Choroid plexus epithelial cell (primary cell): ENCODE measurements around the gene MTOR.
"Not testable (repeated sequence)": the region's sequence is repeated elsewhere in the genome, so short reads cannot be mapped to it uniquely, and the experiment has no call there.

Experiments used
- DNase-seq: peaks from one replicate; pipeline ENCODE4 v3.0.0-alpha.2; 2010; ENCODE audit warnings: low read depth
- H3K4me3 ChIP-seq: 2 replicates; pipeline ENCODE4 v1.5.1; 2011; ENCODE audit warnings: low read depth, mild to moderate bottlenecking, control low read depth, low read length, moderate library complexity
- TF ChIP-seq, protein P1 (sequence below): conservative IDR thresholded peaks from 2 replicates; pipeline ENCODE4 v1.5.1; 2011; ENCODE audit warnings: low read depth, mild to moderate bottlenecking, control low read depth, inconsistent platforms, low read length, moderate library complexity

The MTOR gene

DNA sequence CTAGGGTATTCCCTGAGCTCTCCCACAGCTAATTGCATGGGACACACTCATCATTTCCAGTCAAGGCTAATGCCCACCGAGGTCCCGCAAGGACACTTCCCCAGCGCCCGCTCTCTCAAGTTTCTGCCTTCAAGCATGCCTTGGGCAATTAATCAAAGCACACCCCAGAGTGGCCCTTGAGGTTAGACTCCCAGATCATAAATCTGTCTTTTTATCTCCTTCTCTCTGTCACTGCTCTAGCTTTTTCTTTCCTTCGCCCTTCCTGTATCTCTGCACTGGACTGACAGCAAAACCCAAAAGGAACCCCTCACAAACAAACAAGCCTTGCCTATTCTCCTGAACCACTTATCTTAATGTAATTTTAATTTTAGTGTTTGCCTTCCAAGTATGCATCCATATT is 154.8 kb downstream of the MTOR start:
- H3K4me3 ChIP-seq = no peak overlapping the region
- DNase-seq = no peak
- TF ChIP-seq, protein P1, sequence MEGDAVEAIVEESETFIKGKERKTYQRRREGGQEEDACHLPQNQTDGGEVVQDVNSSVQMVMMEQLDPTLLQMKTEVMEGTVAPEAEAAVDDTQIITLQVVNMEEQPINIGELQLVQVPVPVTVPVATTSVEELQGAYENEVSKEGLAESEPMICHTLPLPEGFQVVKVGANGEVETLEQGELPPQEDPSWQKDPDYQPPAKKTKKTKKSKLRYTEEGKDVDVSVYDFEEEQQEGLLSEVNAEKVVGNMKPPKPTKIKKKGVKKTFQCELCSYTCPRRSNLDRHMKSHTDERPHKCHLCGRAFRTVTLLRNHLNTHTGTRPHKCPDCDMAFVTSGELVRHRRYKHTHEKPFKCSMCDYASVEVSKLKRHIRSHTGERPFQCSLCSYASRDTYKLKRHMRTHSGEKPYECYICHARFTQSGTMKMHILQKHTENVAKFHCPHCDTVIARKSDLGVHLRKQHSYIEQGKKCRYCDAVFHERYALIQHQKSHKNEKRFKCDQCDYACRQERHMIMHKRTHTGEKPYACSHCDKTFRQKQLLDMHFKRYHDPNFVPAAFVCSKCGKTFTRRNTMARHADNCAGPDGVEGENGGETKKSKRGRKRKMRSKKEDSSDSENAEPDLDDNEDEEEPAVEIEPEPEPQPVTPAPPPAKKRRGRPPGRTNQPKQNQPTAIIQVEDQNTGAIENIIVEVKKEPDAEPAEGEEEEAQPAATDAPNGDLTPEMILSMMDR = no peak

DNA sequence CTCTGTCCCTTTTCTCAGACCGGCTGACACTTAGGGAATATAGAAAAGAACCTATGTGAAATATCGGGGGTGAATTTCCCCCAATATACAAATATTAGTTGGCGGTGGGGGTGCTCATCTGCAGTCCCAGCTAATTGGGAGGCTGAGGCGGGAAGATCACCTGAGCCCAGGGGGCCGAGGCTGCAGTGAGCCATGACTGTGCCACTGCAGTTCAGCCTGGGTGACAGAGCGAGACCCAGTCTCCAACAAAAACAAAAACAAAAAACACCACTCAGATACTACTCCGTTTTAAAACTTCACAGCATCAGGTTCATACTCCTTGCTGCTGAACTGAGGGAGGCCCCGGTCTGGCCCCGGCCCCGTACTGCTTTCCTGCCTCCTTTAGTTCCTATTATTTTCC is 156.8 kb downstream of the MTOR start:
- TF ChIP-seq, protein P1 = no peak
- DNase-seq = no peak

DNA sequence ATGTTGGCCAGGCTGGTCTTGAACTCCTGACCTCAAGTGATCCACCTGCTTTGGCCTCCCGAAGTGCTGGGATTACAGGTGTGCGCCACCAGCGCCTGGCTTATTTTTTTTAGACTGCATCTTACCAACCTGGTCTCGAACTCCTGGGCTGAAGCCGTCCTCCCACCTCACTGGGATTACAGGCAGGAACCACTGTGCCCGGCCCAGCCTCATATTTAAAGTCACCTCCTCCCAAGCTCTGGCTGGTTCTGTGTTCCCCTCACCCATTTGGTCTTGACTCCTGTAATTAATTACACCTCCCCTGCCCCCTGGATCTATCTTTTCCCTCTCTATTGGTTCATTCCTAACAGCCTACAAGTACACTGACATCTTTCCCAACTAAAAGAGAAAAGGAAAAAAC is 161.0 kb downstream of the MTOR start:
- no peak for DNase-seq

More for the DNA sequence above, 156.8 kb downstream of the MTOR start:
- H3K4me3 ChIP-seq = no peak overlapping the region

DNA sequence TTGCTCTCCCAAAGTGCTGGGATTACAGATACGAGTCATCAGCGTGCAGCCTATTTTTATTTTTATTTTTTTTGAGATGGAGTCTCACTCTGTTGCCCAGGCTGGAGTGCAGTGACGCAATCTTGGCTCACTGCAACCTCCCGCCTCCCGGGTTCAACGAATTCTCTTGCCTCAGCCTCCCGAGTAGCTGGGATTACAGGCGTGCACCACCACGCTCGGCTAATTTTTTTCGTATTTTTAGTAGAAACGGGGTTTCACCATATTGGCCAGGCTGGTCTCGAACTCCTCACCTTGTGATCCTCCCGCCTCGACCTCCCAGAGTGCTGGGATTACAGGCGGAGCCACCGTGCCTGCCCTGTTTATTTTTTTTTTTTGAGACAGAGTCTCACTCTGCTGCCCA is 161.5 kb downstream of the MTOR start:
- not testable (repeated sequence) for DNase-seq, H3K4me3 ChIP-seq

More for the DNA sequence above, 161.0 kb downstream of the MTOR start:
- no peak overlapping the region for H3K4me3 ChIP-seq
- TF ChIP-seq, protein P1 = no peak

DNA sequence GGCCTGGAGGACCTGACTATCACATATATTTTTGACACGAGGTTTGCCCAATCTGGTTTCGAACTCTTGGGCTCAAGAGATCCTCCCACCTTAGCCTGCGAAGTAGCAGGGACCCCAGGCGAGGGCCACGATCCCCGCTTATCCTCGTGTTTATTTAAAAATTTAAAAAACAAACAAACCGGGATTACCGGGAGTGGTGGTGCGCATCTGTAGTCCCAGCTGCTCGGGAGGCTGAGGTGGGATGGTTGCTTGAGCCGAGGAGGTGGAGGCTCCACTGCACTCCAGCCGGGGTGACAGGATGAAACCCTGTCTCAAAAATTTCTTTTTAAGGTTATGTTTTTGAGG is 162.2 kb downstream of the MTOR start:
- TF ChIP-seq, protein P1 = no peak
- DNase-seq = no peak
- H3K4me3 ChIP-seq = peak overlapping the region; percentile 69

DNA sequence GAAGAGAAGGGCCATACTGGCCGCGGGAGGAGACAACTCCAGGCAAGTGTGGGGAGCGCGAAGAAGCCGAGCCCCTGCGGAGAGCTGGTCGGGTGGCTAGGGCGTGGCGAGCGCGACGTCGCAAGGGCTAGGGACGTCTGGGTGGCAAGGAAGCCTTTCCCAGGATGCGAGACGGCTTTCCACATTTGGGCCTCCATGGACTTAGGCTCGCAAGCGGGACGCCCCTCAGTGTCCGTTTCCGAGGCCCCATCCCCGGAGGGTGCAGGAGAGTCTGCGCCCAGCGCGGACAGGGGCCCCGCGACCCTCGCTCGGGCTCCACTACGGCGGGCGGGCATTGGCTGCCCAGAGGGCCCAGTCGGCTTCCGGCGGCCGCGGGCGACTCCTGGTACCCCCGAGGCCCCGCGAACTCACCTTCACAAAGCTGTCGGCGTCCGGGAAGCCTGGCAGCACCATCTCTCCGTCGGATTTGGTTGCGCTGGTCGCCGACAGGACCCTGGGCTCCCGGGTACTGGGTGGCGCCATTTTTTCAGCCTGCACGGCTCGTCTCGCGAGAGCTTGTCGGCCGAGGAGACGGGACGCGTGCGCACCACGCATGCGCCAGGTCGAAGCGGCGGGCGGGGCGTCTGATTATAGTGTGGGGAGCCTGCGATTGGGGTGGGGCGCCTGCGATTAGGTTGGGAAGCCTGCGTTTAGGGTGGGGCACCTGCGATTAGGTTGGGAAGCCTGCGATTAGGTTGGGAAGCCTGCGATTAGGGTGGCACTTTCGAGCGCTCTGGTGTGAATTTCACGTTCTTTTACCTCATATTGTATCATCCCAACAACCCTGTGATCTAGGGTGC is 162.8 kb downstream of the MTOR start, which contains the start of gene EXOSC10:
TSS of gene EXOSC10 (minus strand) at position 560 of the 839 bp plus-strand sequence. CDS start at position 522, 38 bp downstream.
- DNase-seq = peak; percentile 89
- TF ChIP-seq, protein P1 = no peak
- H3K4me3 ChIP-seq = peak within 1 kb of the TSS; percentile 69

DNA sequence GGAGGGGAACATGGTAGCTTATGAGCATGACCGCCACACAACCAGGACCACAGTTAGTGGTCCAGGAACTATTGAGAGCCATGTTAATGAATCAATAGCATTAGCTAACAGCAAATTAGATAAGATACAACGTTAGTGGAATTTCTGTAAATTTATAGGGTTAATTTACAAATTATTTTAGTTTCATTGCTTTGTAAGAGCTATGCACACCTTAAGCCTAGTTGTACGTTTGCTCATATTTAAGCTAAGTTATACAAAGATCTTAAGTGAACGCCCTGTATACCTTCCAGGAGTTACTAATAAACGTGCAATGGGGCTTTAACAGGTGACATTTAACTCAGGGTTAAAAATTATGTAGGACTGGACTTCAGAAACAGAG is 163.4 kb downstream of the MTOR start:
- no peak for DNase-seq
- peak overlapping the region; percentile 69 for H3K4me3 ChIP-seq
- TF ChIP-seq, protein P1 = no peak

DNA sequence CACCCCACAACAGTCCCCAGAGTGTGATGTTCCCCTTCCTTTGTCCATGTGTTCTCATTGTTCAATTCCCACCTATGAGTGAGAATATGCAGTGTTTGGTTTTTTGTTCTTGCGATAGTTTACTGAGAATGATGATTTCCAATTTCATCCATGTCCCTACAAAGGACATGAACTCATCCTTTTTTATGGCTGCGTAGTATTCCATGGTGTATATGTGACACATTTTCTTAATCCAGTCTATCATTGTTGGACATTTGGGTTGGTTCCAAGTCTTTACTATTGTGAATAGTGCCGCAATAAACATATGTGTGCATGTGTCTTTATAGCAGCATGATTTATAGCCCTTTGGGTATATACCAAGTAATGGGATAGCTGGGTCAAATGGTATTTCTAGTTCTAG is 178.6 kb downstream of the MTOR start:
- DNase-seq, H3K4me3 ChIP-seq: not testable (repeated sequence)
